Parathyroid adenoma (tissue), 2 donors: ENCODE results near the gene CTBP2.

Source experiments
- H2AFZ ChIP-seq: fragments of 300-600 bp; sonication (generic); one replicate; pipeline ENCODE4 v1.7.0; 2017; ENCODE audit warnings: antibody characterized with exemption, mild to moderate bottlenecking
- H3K27ac ChIP-seq: fragments of 300-600 bp; sonication (generic); one replicate; pipeline ENCODE4 v1.7.0; 2017
- H3K27me3 ChIP-seq: fragments of 300-600 bp; sonication (generic); one replicate; pipeline ENCODE4 v1.7.0; 2017; ENCODE audit warnings: low read length; ENCODE audit not compliant: control insufficient read depth, insufficient read depth
- H3K36me3 ChIP-seq: fragments of 300-600 bp; sonication (generic); one replicate; pipeline ENCODE4 v1.7.0; 2017; ENCODE audit warnings: low read length; ENCODE audit not compliant: control insufficient read depth, insufficient read depth
- H3K4me1 ChIP-seq: fragments of 300-600 bp; sonication (generic); one replicate; pipeline ENCODE4 v1.7.0; 2017; ENCODE audit warnings: control low read depth
- H3K4me2 ChIP-seq: fragments of 300-600 bp; sonication (generic); one replicate; pipeline ENCODE4 v1.7.0; 2017; ENCODE audit warnings: low read length
- H3K4me3 ChIP-seq: fragments of 300-600 bp; sonication (generic); one replicate; pipeline ENCODE4 v1.7.0; 2017; ENCODE audit warnings: low read depth, low read length
- H3K79me2 ChIP-seq: fragments of 300-600 bp; sonication (generic); one replicate; pipeline ENCODE4 v1.7.0; 2017; ENCODE audit warnings: control low read depth
- H3K9ac ChIP-seq: fragments of 300-600 bp; sonication (generic); one replicate; pipeline ENCODE4 v1.7.0; 2017; ENCODE audit warnings: mild to moderate bottlenecking
- H3K9me3 ChIP-seq: fragments of 300-600 bp; sonication (generic); one replicate; pipeline ENCODE4 v1.7.0; 2017; ENCODE audit warnings: low read length; ENCODE audit not compliant: control insufficient read depth
- TF ChIP-seq, protein P1 (sequence below): fragments of 300-600 bp; sonication (generic); IDR thresholded peaks from one replicate; pipeline ENCODE4 v1.7.0; 2017; ENCODE audit warnings: antibody characterized with exemption, mild to moderate bottlenecking
- donor health status: primary hyperparathyroidism.

CTBP2 gene

DNA sequence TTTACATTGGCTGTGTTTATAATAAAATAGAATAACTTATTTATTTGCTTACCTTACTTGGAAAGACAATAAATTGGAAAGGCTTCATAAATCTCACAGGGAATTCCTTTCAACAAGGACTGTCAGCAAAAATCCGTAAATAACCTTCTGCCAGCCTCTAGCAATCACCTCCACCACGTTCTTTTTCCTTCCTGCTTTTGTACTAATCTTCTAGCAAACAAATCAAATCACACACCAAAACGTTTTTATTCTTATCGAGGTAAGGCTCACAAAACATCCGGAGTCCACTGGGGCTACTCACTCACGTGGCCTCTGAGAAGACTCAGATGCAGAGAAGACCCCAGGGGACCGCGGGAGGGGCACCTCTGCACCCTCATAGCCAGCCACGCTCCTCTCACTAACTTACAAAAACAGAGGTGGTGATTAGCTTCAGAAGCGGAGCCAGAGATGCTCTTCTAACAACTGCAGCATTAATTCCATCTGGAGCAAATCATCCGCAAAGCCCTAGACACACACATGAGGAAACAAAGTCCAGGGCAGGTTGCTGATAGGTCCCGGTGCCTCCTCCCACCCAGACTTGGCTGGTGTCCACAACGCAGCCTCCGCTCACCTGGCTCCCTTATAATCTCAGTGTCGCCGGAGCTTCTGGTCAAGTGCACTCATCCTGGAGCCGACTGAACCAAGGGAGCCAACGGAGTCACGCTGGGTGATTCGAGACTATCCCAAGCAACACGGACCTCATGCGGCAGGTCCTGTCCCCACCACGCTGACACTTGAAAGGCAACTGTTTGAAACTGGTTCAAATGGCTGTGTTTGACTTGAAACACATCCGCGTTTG is 22.5 kb downstream of the CTBP2 start:
- no peaks in the 10 kb centered on the region for H3K27me3 ChIP-seq
- no peaks in the 10 kb centered on the region for H3K9me3 ChIP-seq
- H3K9ac ChIP-seq = no peak overlapping the region
- H3K27ac ChIP-seq = no peak overlapping the region
- no peak overlapping the region for H2AFZ ChIP-seq
- H3K4me2 ChIP-seq = no peak overlapping the region
- H3K36me3 ChIP-seq = no peaks in the 10 kb centered on the region
- no peak overlapping the region for H3K4me3 ChIP-seq
- peaks cover 6% of the 10 kb centered on the region for H3K4me1 ChIP-seq
- TF ChIP-seq, protein P1, sequence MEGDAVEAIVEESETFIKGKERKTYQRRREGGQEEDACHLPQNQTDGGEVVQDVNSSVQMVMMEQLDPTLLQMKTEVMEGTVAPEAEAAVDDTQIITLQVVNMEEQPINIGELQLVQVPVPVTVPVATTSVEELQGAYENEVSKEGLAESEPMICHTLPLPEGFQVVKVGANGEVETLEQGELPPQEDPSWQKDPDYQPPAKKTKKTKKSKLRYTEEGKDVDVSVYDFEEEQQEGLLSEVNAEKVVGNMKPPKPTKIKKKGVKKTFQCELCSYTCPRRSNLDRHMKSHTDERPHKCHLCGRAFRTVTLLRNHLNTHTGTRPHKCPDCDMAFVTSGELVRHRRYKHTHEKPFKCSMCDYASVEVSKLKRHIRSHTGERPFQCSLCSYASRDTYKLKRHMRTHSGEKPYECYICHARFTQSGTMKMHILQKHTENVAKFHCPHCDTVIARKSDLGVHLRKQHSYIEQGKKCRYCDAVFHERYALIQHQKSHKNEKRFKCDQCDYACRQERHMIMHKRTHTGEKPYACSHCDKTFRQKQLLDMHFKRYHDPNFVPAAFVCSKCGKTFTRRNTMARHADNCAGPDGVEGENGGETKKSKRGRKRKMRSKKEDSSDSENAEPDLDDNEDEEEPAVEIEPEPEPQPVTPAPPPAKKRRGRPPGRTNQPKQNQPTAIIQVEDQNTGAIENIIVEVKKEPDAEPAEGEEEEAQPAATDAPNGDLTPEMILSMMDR = no peak
- H3K79me2 ChIP-seq = peaks cover 62% of the 10 kb centered on the region

GRCh38 chr10:125136087-125136486 is 24.3 kb downstream of the CTBP2 start:
- H3K4me2 ChIP-seq = no peak overlapping the region
- H3K4me1 ChIP-seq = peaks cover 6% of the 10 kb centered on the region
- no peaks in the 10 kb centered on the region for H3K9me3 ChIP-seq
- H3K36me3 ChIP-seq = no peaks in the 10 kb centered on the region
- no peak overlapping the region for H3K9ac ChIP-seq
- TF ChIP-seq, protein P1 = no peak
- no peak overlapping the region for H3K27ac ChIP-seq
- H2AFZ ChIP-seq = no peak overlapping the region
- H3K27me3 ChIP-seq = no peaks in the 10 kb centered on the region
- H3K4me3 ChIP-seq = no peak overlapping the region
- H3K79me2 ChIP-seq = peaks cover 64% of the 10 kb centered on the region

- no peak overlapping the region for H3K27ac ChIP-seq
- TF ChIP-seq, protein P1 = no peak
- no peaks in the 10 kb centered on the region for H3K9me3 ChIP-seq
- H3K4me1 ChIP-seq = peaks cover 6% of the 10 kb centered on the region
- no peaks in the 10 kb centered on the region for H3K27me3 ChIP-seq
- peaks cover 65% of the 10 kb centered on the region for H3K79me2 ChIP-seq
- no peaks in the 10 kb centered on the region for H3K36me3 ChIP-seq
- no peak overlapping the region for H3K4me2 ChIP-seq
- no peak overlapping the region for H3K9ac ChIP-seq
- H3K4me3 ChIP-seq = no peak overlapping the region
- no peak overlapping the region for H2AFZ ChIP-seq
Observed at GRCh38 chr10:125135771-125136035, 24.7 kb downstream of the CTBP2 start.

DNA sequence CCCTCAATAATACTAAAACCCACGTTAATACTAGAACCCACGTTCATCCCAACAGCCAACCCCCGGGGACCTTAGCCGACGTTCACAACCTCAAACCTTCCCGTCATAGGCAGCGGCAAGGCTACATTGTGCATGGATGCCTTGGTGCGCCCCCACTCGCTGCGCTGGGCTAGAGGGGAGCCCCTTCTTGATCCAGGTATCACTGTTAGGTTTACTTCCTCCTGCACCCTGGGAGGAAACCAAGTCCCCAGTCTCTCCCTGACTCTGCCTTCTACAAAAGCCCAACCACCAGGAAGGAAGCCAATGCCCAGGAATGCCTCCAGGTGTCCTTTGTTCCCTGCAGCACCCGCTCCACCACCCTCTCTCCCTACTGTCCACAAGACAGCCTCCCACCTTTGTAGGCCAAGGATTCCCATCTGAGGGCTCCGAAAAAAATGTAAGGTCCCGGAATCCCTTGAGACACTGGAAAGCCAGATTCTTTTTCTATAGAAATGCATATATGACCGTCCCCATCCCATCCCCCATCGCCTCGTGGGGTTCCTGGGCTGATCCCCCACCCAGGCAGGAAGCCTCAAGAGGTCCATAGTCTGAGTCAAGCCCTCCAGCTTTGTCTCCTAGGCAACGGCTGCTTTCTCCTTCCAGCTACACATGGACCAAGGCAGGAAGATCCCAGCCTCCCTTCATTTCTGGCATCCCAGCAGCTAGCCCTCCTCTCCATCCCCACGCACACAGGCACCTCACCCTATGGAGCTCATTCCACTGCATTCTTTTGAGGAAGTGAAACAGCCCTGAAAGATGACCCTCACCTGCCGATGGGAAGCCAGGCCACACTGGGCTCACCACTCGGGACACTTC is 25.2 kb downstream of the CTBP2 start:
- TF ChIP-seq, protein P1 = no peak
- no peak overlapping the region for H2AFZ ChIP-seq
- H3K79me2 ChIP-seq = peaks cover 61% of the 10 kb centered on the region
- H3K36me3 ChIP-seq = no peaks in the 10 kb centered on the region
- peaks cover 6% of the 10 kb centered on the region for H3K4me1 ChIP-seq
- no peaks in the 10 kb centered on the region for H3K9me3 ChIP-seq
- H3K27ac ChIP-seq = no peak overlapping the region
- H3K9ac ChIP-seq = no peak overlapping the region
- H3K27me3 ChIP-seq = no peaks in the 10 kb centered on the region
- no peak overlapping the region for H3K4me3 ChIP-seq
- H3K4me2 ChIP-seq = no peak overlapping the region
